T47D (cell line): Measurements from ENCODE around the gene CACNA1D.
A peak's percentile ranks its signal among the peaks of the same experiment; 100 is the strongest.

ENCODE experiments used
- DNase-seq, 2 experiments: peaks; one replicate each; pipeline versions ENCODE4 v3.0.0 to v3.0.0-alpha.2; 2011 to 2012; ENCODE audit warnings: low read depth in 1 of 2, low spot score in 1 of 2
- JUND ChIP-seq: IDR thresholded peaks from 2 replicates; pipeline ENCODE4 v1.6.1; 2012; ENCODE audit warnings: low read depth
- in situ Hi-C: cut with HindIII; loops from 2 replicates; pipeline ENCODE4 v1.10.0; 2016; ENCODE audit warnings: low sequenced_read_pairs, low pct_unique_long_range_greater_than_20kb

Gene CACNA1D

GRCh38 chr3:53744351-53744750 is 249.9 kb downstream of the CACNA1D start:
- no peak for TF ChIP-seq JUND
- DNase-seq = peak in 1 of 2 experiments; percentile 57
- in situ Hi-C loops = no loop called here

- in situ Hi-C loops = no loop called here
- no peak for DNase-seq
- TF ChIP-seq JUND = no peak
These were observed 253.1 kb downstream of the CACNA1D start for GRCh38 chr3:53747559-53747958.

- in situ Hi-C loops = no loop called here
- no peak for TF ChIP-seq JUND
- DNase-seq = no peak
These were observed 254.3 kb downstream of the CACNA1D start for GRCh38 chr3:53748512-53749271.

GRCh38 chr3:53749448-53749847 is 255.0 kb downstream of the CACNA1D start:
- TF ChIP-seq JUND = no peak
- in situ Hi-C loops = no loop called here
- DNase-seq = no peak

- in situ Hi-C loops = no loop called here
- no peak for DNase-seq
- no peak for TF ChIP-seq JUND
These were observed 256.1 kb downstream of the CACNA1D start for GRCh38 chr3:53750253-53751210.

- in situ Hi-C loops = no loop called here
- no peak for TF ChIP-seq JUND
- no peak for DNase-seq
These were observed 259.2 kb downstream of the CACNA1D start for GRCh38 chr3:53753518-53754183.

GRCh38 chr3:53754325-53754724 is 259.9 kb downstream of the CACNA1D start:
- no peak for TF ChIP-seq JUND
- no peak for DNase-seq

GRCh38 chr3:53758846-53759245 is 264.4 kb downstream of the CACNA1D start:
- in situ Hi-C loops = no loop called here
- no peak for TF ChIP-seq JUND
- no peak for DNase-seq

More at GRCh38 chr3:53754325-53754724, 259.9 kb downstream of the CACNA1D start:
- in situ Hi-C loops = no loop called here

GRCh38 chr3:53763353-53763752 is 268.9 kb downstream of the CACNA1D start:
- DNase-seq = no peak
- in situ Hi-C loops = no loop called here
- no peak for TF ChIP-seq JUND

GRCh38 chr3:53764026-53764775 is 269.8 kb downstream of the CACNA1D start:
- in situ Hi-C loops = no loop called here
- TF ChIP-seq JUND = no peak
- no peak for DNase-seq

- in situ Hi-C loops = no loop called here
- no peak for DNase-seq
- TF ChIP-seq JUND = no peak
These were observed 271.3 kb downstream of the CACNA1D start for GRCh38 chr3:53765753-53766152.

GRCh38 chr3:53766706-53767105 is 272.3 kb downstream of the CACNA1D start:
- DNase-seq = no peak
- no peak for TF ChIP-seq JUND
- in situ Hi-C loops = no loop called here
